Mucosa of stomach (tissue), 1 donor: ENCODE data around the gene SPATA46.

ENCODE experiments used
- H3K27me3 ChIP-seq: one replicate; pipeline ENCODE4 v1.7.0; 2013; ENCODE audit warnings: mild to moderate bottlenecking, low read length; ENCODE audit not compliant: control insufficient read depth, insufficient read depth
- H3K36me3 ChIP-seq: one replicate; pipeline ENCODE4 v1.7.0; 2013; ENCODE audit warnings: low read length; ENCODE audit not compliant: control insufficient read depth, insufficient read depth
- H3K4me1 ChIP-seq: one replicate; pipeline ENCODE4 v1.7.0; 2013; ENCODE audit warnings: mild to moderate bottlenecking, low read length; ENCODE audit not compliant: control insufficient read depth, insufficient read depth
- H3K4me3 ChIP-seq: one replicate; pipeline ENCODE4 v1.7.0; 2013; ENCODE audit warnings: low read length
- H3K9ac ChIP-seq: one replicate; pipeline ENCODE4 v1.7.0; 2013; ENCODE audit warnings: mild to moderate bottlenecking, low read length, moderate library complexity
- H3K9me3 ChIP-seq: one replicate; pipeline ENCODE4 v1.7.0; 2013; ENCODE audit warnings: mild to moderate bottlenecking, low read length, moderate library complexity; ENCODE audit not compliant: control insufficient read depth
- donor health status: Pancreatic carcinoma.

The SPATA46 gene

DNA sequence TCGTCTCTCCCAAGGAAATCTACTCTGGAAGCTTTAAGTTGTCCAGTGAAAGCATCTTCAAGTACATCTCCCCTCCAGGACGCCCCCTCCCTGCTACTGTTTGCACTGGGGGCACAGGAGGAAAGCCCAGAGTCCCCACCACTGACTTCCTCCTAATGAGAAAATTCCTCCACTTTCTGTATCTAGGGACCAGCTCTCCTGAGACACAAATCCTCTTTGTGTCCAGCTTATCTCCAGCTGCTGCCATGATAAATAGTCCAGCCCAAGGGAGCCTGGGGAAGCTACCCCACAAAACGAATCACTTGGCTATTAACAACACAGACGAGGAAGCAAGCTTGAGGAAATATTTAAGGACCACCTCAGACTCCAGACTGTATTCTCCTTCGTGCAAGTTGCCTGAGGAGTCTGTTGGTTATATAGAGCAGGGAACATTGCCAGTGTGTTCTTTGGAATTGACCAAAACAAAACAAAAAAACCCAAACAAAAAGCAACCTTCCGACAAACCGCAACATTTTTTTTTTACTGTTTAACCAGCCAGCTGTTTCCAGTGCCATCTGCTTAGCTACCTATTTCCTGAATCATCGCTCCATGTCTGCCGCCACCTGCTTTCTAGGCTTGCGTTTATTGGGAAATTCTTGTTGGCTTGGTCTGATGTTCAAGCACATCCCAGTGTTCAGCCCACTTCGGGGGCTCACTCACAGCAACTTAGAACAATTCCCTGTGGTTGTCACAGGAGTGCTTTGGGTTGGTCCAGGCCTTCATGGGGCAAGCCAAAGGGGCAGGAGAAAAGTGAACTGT is 12.6 kb upstream of the SPATA46 start:
- H3K4me3 ChIP-seq = no peak overlapping the region
- H3K27me3 ChIP-seq = no peaks in the 10 kb centered on the region
- no peaks in the 10 kb centered on the region for H3K36me3 ChIP-seq
- H3K4me1 ChIP-seq = peaks cover 27% of the 10 kb centered on the region
- H3K9ac ChIP-seq = no peak overlapping the region
- no peaks in the 10 kb centered on the region for H3K9me3 ChIP-seq

DNA sequence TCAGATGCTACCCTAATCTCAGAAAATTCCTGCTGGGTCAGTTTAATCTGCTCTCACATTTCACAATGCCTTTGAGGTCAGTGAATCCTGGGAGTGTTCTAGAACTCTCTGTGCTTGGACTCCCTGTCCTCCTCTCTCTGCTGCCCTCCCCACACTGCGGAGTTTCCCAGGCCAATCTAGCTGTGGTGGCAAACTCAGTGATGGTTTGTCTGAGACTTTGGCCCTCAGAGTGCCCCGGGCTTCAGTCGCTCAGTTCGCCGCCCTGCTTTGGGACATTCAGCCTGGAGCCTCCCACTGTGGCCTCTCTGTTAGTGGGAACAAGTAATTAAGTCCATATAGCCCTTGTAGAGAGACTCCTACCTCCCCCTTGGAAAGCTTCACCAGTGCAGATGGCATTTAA is 12.0 kb upstream of the SPATA46 start:
- Histone ChIP-seq H3K4me3 (no peak overlapping the region), H3K36me3 (no peaks in the 10 kb centered on the region), H3K4me1 (peaks cover 27% of the 10 kb centered on the region), H3K9me3 (no peaks in the 10 kb centered on the region), H3K27me3 (no peaks in the 10 kb centered on the region), H3K9ac (no peak overlapping the region)

DNA sequence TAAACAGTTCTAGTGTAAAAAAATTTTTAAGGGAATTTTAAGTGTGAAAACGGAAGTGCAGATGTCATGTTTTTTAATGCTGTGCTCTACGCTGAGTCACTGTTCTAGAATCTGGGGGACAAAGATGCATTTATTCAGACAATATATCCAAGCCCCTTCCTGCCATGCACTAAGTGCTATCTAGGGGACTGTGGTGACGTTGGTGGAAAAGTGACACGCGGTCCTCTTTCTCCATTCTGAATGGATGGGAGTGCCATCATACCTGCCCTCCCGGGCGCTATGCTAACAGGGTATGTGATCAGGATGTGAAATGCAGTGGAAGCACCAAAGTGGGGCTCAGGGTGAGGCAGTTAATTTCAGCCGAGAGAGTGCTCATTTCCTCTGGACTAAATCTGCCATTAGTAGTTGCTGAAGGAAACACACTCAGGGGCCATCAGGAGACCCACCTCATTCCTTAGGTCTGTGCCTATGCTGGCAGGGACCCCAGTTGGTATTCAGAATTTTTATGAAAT is 11.5 kb upstream of the SPATA46 start:
- Histone ChIP-seq H3K36me3 (no peaks in the 10 kb centered on the region), H3K9me3 (no peaks in the 10 kb centered on the region), H3K9ac (no peak overlapping the region), H3K4me3 (no peak overlapping the region), H3K27me3 (no peaks in the 10 kb centered on the region), H3K4me1 (peaks cover 27% of the 10 kb centered on the region)

DNA sequence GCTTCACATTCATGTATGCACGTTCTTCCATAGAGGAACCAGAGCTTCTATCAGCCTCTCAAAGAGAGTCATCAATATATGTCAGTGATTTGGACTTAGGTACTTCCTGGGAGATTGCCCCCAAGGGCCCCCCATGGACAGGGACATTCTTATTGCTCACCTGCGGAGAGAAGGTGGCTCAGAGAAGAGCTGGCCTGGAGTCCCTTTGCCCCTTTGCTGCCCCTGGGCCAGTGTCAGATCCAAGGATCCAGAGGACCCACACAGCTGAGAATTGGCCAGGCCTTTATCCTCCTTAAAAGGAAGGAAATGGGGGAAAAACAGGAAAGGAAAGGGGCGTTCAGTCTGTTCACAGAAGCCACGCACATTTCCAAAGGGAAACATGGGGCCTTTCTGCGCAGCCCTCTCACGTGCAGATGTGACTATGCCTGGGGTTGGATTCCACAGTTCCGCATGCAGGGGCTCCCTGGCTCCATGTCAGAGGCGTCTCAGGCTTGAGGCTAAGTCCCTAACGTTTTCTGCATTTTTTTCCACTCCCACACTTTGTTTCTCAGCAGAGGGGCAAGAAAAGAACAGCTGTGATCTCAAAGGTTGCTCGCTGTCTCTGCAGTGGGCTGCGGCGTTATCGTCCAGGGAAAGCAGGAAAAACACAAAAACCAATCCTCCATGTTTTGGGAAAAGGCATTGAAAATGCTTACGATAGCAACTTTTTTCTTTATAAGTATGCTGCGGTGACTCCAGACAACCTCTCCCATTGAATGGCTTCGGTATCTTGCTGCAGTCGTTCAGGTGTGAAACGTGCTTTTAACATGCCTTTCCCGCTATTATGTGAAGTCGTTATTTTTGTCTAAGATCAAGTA is 10.8 kb upstream of the SPATA46 start:
- no peaks in the 10 kb centered on the region for H3K27me3 ChIP-seq

DNA sequence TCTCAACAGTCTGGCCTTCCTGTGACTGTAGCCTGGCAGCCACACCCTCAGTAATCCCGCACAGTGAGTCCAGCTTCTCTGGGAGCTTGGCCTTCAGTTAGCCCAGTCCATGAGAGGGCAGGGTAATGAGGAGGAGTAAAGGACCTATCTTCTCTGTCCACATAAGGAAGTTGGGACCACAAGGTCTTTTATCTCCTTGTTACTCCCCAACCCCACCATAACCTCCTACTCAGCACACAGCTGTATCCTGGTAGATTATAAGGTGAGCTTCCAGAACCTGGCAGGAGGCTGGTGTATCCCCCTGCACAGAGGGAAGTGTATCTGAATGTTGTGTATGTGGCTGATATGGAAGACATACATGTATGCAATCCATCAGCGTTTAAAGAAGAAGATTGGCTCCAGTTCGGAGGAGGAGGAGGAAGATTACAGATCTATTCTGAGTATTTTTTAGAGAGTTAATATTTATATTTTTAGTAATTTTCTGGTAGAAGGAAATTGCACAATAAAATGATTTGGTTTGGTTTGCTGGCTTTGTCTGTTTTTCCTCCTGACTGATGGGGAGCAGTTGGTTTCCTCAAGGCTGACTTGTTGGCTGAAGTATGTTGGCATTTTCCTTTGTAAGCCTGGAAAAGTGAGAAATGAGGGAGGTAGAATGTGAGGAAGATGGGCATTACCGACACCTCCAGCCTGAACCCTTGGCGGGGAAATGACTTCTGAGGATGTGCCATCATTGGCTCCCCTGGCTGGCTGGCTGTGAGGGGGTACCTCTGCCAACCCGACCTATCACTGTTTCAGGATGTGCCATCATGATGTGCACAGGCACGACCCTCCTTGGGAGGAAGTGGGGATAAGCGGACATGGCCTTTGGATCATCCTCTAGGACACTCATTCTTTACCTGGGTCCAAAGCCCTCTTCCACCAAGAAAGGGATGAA is 9.9 kb upstream of the SPATA46 start:
- H3K9me3 ChIP-seq = no peaks in the 10 kb centered on the region
- no peak overlapping the region for H3K4me3 ChIP-seq
- H3K4me1 ChIP-seq = peaks cover 36% of the 10 kb centered on the region

More for the DNA sequence above, 10.8 kb upstream of the SPATA46 start:
- no peak overlapping the region for H3K9ac ChIP-seq
- no peaks in the 10 kb centered on the region for H3K9me3 ChIP-seq
- peaks cover 31% of the 10 kb centered on the region for H3K4me1 ChIP-seq
- no peak overlapping the region for H3K4me3 ChIP-seq
- H3K36me3 ChIP-seq = no peaks in the 10 kb centered on the region

DNA sequence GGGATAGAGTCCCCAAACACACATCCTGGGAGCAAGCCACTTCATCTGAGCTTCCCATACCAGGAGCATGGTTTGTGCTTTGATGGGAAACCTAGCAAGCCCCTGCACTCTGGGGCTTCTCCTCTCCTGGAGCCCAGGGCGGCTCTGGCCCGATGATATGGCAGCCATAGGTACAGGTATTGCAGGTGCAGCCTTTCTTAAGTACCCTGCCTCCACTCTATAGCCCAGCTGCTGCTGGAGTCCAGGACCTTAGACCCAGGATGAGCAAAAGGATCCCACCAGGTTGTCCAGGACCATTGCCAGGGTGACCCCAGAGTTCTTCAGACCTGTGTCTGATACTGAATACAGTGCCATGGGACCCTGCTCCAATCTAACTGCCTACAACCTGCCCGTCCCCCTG is 9.0 kb upstream of the SPATA46 start:
- Histone ChIP-seq H3K27me3 (no peaks in the 10 kb centered on the region), H3K4me3 (no peak overlapping the region), H3K9ac (no peak overlapping the region), H3K36me3 (no peaks in the 10 kb centered on the region), H3K4me1 (peaks cover 35% of the 10 kb centered on the region), H3K9me3 (no peaks in the 10 kb centered on the region)

More for the DNA sequence above, 9.9 kb upstream of the SPATA46 start:
- no peaks in the 10 kb centered on the region for H3K27me3 ChIP-seq
- no peak overlapping the region for H3K9ac ChIP-seq
- H3K36me3 ChIP-seq = no peaks in the 10 kb centered on the region

DNA sequence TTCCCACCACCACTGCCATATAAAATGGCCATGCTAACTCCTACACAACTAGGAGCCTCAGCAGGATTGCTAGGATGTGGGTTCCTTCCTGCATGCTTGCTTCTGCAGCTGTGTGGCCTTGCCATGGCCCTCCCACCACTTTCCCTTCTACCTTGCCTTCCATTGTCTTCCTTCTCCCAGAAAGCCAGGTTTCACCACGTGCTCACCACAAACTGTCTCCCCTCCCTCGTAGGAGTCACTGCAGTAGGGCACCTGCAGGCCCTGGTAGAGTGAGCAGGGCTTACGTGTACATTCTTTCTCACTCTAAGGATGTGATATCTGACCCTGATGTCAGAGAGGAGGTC is 8.6 kb upstream of the SPATA46 start:
- H3K27me3 ChIP-seq = no peaks in the 10 kb centered on the region
- no peak overlapping the region for H3K4me3 ChIP-seq
- no peak overlapping the region for H3K9ac ChIP-seq
- no peaks in the 10 kb centered on the region for H3K36me3 ChIP-seq
- peaks cover 36% of the 10 kb centered on the region for H3K4me1 ChIP-seq
- no peaks in the 10 kb centered on the region for H3K9me3 ChIP-seq

DNA sequence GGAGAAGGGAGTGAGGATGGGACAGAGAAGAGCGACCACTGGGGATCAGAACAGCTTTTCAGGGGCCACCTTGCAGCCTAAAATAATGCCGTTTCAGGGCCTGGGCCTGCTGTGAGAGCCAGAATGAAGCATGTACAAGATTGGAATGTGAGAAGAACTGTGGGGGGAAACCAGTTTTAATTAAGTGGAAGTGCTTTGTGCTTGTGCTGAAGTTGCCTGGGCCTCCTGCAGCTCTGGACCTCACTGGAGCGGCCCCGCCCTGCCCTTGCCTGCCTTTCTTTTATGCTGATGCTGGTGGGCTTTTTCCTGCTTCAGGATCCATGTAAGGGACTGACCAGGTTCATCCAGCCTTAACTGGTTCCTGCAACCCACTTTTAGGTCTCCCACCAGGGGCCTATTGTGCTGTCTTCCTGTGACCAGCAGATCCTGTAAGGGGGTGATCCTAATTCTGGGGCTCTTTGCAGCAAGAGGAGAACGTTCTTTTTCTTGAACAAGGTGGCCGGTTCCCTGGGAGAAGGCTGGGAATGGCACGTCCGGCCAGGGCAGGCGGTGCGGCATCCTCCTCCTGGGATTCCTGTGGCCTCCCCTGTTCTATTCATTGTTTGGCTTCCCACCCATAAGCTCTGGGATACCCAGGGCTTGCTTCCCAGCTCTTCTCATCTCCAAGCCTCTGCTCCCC is 8.1 kb upstream of the SPATA46 start:
- no peaks in the 10 kb centered on the region for H3K9me3 ChIP-seq
- H3K4me3 ChIP-seq = no peak overlapping the region
- no peaks in the 10 kb centered on the region for H3K36me3 ChIP-seq
- H3K9ac ChIP-seq = no peak overlapping the region
- H3K4me1 ChIP-seq = peaks cover 38% of the 10 kb centered on the region
- H3K27me3 ChIP-seq = no peaks in the 10 kb centered on the region

DNA sequence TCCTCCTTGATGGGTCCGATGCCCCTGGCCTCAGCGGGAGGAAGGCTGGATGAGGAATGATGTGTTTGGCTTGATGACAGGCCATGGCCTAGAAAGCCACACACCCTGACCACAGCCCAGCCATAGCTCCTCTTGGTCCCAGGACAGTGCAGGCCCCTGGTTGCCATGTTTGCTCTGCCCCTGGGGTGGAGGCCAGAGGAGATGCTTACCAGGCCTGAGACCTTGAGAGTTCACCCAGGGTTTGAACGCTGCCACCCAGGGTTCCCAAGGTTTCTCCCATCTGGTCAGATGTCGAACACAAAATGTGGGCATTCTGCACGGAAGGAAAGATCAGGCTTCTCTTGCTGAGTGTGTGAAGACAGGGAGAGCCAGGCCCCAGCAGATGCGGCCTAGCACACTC is 7.5 kb upstream of the SPATA46 start:
- Histone ChIP-seq H3K27me3 (no peaks in the 10 kb centered on the region), H3K36me3 (no peaks in the 10 kb centered on the region), H3K9me3 (no peaks in the 10 kb centered on the region), H3K4me3 (no peak overlapping the region), H3K9ac (no peak overlapping the region), H3K4me1 (peaks cover 35% of the 10 kb centered on the region)

DNA sequence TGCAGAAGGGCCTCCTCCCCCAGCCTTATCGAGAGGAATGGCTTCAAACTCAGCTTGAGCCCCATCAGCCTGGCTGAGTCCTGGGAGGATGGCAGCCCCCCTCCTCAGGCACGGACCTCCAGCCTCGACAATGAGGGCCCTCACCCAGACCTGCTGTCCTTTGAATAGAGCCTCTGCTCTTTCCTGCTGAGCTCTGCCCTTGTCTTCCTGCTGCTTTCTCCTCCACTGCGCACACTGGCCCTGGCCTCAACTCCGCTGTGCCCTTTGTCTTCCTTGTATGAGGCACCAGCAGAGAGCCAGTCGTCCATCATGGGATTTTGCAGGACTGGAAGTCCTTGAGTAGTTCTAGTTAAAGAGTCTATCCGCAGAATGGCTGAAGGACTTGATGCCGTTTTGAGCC is 6.9 kb upstream of the SPATA46 start:
- Histone ChIP-seq H3K36me3 (no peaks in the 10 kb centered on the region), H3K4me3 (no peak overlapping the region), H3K27me3 (no peaks in the 10 kb centered on the region), H3K9ac (no peak overlapping the region), H3K4me1 (peaks cover 29% of the 10 kb centered on the region), H3K9me3 (no peaks in the 10 kb centered on the region)

DNA sequence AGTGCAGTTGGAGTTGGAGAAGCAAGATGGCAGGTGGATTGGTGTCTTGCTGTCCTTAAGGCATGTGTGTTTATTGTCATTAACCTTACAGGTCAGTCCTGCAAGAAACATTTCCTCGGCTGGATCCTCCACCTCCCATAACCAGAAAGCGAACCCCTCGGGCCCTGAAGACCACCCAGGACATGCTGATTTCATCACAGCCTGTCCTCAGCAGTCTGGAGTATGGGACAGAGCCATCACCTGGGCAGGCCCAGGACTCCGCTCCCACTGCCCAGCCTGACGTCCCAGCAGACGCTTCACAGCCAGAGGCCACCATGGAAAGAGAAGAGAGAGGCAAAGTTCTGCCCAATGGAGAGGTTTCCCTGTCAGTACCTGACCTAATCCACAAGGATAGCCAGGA is 6.4 kb upstream of the SPATA46 start:
- Histone ChIP-seq H3K27me3 (no peaks in the 10 kb centered on the region), H3K36me3 (no peaks in the 10 kb centered on the region), H3K9me3 (no peaks in the 10 kb centered on the region), H3K4me3 (no peak overlapping the region), H3K4me1 (peaks cover 29% of the 10 kb centered on the region), H3K9ac (no peak overlapping the region)
